NCI-H2107 treated with DMSO at 0.1 percent for 48 hours (cell line): ENCODE results near the gene RNASE12.
"Not testable (repeated sequence)": the region's sequence is repeated elsewhere in the genome, so short reads cannot be mapped to it uniquely, and the experiment has no call there.

ENCODE experiments used
- DNase-seq: peaks from one replicate; lab custom pipeline; 2025; ENCODE audit not compliant: unreplicated experiment; lab: John Stamatoyannopoulos, UW

RNASE12 gene, protein sequence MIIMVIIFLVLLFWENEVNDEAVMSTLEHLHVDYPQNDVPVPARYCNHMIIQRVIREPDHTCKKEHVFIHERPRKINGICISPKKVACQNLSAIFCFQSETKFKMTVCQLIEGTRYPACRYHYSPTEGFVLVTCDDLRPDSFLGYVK

DNA sequence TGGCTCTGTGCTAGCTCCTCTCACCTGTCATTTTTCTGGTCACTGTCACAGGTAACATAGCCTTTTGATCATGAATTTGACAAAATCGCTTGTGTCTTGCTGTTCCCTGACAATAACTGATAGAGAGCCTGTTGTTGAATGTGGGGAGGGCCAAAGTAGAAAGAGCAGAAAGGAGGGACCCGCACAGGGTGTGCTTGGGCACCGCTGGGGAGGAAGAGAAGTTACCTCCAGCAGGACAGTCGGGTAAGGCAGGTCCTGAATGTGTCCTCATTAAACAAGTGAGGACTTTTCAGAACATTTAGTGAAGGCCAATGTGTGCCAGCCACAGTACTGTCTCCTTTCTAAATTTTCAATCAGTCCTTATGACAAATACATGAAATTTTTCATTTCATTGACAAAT is at the start of gene RNASE12:
RNASE12 (minus strand) TSS at position 142 of the 400 bp plus-strand sequence. CDS start 653 bp downstream, outside the sequence.
- no peak for DNase-seq

DNA sequence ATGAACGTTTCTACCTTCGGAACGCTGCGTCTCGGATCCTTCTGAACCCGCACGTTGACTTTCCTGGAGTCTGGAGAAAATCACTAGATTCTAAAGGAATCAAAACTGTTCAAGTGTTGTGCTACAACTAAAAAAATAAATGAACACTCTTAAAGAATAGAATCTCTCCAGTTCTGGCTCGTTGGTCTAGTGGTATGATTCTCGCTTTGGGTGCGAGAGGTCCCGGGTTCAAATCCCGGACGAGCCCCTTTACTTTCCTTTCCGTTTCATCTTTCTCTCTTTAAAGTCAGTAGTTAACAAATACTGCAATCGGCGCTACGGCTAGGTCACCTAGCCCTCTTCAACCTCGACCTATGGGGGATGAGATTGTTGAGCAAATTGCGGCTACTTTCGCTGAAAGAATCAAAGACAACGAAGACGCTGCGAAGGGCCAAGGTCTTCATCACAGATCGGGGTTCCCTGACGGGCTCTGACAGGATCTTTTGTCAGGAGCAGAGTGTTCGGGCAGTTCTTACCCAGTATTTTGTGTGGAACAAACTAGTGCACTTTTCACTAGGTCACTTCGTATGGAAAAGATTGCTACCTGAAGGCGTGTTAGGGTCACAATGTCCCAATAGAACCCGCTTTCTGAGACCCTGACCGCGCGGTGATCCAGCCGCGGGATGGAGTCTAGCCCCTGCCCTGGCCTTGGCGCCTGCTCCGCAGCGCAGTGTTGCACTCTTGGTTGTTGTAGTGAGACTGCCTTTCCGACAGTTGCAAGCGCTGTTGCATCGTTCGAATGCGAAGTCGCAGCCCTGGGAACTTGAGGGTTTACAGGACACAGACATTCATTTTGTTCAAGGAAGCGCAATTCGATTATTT is 41.9 kb upstream of the RNASE12 start:
- no peak for DNase-seq

DNA sequence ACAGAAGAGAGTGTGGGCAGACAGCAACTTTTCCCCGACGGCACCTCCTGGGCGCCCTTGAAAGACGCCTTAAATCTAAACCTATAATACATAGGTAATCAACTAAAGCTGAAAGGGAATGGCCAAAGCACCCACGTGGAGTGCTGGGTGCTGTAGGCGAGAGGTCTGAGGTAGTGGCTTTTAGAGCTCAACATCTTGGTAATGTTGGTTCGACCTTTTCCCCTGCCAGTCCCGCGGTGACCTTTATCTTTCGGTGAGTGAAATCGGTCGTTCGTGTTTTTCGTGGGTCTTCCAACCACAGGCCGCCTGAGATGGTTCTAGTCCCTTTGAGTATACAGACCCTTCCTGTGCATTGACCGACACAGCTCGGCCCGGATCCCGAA is 41.3 kb upstream of the RNASE12 start:
- DNase-seq = no peak

DNA sequence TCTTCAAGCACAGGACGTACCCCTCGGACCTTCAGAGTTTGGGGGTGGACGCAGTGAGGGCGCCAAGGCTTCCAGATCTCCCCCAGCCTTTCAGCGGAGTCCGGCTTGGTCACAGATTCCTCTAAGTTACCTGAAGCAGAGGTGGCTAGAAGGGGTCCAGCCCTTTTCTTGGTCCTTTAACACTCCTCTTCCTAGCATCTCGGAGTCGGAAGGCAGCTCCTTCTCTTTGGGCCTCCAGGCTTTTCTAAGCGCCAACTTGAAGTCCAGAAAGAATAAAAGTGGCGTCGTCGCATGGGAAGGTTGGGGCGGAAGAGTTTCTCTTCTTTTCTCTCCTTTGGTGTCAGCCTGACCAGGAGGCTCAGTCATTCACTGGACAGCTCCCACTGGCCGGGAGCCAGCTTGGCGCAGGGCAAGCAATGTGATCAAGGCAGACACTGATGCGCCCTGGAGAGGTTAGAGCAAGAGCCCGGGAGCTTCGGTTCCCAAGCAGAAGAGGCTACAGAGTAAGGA is 40.8 kb upstream of the RNASE12 start:
- DNase-seq = no peak

DNA sequence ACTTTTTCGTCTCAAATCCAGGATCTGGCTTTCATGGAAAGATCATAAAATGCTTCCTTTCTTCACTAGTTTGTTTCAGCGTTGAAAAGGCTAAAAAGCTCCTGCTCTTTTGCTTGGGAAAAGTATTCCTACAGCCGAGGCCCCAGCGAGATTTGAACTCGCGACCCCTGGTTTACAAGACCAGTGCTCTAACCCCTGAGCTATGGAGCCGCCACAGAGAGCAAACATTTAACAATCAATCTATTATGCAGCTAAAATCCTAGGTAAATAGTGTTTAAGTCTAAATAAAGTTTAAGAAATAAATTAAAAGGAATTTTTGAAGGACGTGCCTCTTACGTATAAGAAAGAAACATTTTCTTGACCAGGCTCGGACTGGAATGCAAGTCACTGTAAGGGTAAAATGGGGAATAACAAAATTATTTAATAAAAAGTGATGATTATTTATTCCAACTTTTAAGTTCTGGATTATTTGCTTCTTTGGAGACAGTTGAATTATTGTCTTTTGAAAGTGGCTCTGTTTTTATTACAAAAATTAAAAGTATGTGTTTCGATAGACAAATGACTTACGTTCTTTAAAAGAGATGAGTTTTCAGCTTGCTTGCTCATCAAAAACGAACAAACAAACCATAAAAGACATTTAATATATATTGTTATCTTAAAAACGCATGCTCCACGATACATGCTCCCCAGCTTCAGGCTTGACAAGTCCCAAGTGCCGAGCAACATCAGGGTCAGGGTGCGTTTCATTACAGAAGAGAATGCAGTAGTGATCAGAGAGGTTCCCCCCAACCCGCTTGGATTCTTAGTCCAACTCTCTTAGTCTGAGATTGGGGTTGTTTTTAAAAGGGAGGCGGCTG is 40.1 kb upstream of the RNASE12 start:
- peak; percentile 30 for DNase-seq

DNA sequence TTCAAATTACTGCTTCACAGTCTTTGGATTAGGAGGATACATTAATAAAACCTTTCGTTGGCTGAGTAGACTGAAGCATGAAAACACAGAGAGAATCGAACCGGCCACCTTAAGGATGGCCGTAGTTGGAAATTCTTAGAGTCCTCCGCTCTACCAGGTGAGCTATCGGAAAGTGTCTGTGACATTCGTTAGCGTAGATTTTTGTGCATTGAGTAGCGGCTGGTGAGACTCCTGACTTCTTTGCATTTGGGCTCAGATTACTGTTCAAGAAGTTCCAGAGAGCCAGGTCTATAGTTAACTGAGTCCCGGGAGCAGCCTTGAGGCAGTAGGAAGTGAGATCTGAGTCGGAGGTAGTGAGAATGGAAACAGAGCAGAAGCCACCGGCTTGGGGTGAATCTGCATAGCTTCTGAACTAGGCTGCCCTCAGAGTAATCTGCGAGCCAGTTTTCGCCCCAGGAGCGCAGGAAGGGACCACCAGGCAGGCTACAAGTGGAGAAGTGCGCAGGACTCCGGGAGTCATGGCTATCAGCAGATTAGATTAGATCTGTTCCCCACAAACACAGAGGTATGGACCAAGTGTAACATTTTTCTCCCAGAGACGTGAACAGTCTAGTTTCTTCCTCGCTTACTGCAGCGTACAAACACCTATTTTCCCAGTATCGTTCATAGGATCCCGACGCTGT is 39.3 kb upstream of the RNASE12 start:
- no peak for DNase-seq

DNA sequence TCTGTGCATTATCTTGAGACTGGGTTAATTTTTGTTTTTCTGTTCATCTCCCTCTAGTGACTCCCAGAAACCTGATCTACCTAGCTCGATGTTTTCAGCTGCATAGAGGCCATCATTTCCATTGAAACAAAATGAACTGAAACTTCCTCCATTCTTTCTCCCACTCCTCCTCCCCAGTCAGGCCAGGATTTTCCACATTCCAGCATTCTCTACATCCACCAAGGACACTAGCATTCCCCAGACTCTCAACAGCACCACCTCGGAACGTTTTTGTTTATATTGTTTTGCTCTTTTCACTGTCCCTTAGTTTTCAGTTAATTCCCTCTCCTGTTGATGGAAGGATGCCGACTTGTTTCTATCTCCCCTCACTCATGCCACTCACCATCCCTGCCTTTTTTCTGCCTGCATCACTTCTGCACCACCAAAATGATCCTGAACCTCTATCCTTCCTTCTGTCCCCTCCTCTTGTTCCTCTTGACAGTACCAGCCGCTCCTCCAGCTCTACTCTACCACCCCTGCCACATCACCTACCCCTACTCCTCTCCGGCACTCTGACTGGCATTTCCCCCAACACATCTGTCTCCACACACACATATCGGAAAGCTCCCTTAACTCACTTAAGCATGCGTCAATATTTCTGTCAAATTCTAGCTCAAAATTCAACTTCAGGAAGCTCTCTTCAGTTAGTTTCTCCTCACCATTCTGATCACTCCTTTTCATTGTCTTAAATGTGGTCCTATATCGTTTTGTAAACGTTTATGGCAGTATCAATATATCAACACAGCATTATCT is 37.1 kb upstream of the RNASE12 start:
- DNase-seq = no peak

DNA sequence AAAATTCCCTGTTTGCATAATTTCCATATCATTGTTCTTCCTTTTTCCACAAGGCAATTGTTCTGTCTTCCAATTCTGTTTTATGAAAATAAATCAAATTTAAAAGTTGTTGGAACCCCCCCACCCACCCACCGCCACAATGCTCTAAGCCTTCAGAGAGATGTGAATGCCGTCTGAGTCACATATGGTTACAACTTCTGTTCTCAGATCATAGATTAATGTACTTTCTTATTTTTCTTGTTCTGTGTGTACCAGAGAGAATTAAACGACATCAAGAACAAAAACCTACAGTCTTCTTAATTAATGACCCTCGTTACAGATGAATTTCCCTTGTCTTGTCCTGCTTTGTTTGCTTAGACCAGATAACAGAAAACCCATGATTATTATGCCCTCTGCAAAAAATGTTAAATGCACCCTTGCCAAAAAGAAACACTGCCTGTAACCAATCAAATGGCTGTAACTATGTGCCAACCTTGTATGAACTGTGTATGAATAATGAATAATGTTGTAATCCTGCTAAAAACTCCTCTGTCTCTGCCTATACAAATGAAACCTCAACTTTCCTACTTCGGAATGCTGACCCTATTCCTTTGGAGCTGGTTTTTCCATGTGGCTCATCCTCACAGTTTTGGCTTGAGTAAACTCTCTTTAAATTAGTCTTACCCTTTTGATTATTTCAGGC is 36.3 kb upstream of the RNASE12 start:
- DNase-seq = no peak

DNA sequence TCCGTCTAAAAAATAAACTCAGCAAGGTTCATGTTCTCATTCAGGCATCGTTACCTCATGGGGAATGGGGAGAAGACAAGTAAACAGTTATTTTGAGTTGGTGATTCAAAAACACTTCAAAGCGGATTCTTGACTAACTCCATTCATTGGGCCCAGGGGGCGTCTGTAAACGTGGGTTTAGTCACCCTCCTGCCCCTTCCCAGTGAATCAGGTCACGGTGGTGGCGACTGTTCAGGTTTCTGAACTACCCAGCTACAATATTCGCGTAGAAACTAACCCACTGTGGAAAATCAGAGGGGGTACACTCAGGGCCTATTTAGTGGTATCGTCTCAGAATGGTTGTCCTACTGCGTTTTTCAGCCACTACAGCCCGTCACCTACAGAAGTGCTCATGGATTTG is 35.1 kb upstream of the RNASE12 start:
- DNase-seq = no peak

DNA sequence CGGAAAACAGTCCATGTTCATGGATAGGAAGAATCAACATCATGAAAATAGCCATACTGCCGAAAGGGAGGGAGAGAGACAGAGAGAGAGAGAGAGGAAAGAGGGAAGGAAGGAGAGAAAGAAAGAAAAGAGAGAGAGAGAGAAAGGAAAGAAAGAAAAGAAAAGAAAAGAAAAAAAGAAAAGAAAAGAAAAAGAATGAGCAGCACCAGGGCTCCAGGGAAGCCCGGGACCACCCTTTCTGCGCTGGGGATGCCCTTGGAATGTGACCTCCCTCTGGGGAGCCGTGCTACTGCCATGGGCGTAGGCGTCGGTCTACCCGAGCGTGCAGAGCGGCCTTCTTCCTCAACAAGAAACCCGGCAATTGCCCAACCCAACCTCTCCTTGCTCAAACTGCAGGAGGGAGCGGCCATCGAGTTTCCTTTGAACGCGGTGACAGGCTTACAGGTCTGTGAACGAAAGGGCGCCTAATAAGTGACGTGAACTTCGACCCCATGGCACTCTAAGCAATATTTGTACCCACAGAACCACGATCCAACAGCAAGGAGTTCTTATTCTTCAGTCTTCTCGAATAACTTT is 33.4 kb upstream of the RNASE12 start:
- DNase-seq = no peak

DNA sequence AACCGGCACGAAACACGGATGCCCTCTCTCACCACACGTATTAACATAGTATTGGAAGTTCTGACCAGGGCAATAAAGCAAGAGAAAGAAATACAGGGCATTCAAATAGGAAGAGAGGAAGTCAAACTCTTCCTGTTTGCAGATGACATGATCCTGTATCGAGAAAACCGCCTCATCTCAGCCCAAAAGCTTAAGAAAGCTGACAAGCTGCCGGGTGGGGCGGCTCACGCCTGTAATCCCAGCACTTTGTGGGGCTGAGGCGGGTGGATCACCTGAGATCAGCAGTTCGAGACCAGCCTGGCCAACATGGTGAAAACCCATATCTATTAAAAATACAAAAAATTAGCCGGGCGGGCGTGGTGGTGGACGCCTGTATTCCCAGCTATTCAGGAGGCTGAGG is 32.6 kb upstream of the RNASE12 start:
- DNase-seq = no peak

DNA sequence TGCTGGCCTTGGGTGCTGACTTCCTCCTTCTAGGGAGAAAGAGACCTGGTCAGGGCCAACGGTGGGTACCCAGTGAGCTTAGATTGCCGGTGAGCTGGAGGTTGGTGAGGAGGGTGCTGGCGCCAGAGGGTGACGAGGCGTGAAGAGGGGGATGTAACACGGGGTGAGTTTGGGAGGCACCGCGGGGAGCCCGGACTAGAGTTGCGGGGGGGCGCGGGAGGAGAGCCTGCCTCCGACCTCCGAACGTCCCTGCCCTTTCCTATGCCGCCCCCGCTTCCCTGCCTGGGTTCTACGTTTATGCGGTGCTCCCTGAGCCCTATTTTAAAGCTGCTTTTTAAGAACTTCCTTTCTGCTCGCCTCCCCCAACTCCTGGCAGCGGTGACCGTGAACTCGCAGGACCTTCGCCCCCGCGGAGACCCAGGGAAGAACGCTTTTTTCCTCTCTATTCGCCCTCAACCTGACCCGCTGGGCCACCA is 31.7 kb upstream of the RNASE12 start:
- DNase-seq = no peak

DNA sequence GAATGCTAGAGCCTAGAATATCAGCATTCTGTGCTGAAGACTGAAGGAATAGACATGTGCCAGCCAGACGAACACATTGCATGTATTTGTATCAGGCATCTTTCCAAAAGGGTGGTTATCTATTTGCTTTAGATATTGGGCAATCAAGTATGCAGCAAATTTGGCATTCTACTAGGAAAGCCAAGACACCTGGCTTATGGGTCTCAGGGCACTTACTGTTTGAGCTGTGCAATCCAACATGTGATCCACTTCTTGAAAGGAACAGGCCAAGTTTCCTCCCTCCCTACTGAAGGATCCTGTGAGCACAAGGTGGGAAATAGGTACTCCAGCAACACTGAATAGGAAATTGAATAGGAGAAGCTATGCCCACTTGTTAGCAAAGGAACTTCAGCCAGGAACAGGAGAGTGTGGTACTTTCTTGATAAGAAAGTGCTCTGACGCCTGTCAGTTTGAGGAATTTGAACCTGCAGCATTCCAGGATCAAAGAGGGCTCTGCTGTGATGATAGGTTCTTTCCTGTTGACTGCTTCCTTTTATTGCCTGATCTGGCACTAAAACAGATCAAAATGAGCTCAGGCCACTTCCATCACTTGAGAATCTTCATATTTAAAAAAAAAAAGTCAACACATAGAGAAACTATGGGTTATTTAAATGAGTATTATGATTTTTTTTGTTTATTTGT is 29.8 kb upstream of the RNASE12 start:
- DNase-seq = no peak

DNA sequence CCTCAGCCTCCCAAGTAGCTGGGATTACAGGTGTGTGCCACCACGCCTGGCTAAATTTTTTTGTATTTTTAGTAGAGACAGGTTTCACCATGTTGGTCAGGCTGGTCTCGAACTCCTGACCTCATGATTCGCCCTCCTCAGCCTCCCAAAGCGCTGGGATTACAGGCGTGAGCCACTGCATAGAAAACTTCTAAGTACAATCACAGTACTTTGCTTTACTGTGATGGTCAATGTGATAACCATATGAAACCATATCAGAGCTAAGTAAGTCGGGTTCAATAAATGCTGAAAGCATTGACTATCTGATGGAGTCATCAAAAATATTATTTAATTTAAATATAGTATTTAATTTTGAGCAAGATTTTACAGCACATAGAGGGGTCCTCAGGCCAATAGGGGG is 28.5 kb upstream of the RNASE12 start:
- not testable (repeated sequence) for DNase-seq

DNA sequence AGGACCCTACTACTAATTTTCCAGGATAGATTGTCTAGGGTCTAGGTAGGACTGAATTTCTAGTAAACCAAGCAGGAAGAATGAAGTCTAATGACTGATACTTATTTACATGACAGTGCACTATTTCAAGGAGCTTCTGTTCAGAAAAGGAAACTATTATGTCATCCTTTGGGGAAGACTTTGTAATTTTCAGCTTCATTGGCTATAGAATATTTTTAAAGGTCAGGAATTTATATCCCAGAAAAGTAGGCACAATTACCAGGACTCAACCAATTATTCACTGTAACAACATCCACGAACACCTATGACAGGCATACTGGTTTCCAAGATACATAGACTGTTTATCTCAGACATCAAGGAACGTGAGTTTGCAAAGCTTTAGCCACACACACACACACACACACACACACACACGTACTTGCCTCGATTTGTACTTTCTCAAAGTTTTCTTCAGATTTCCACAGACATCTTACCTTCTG is 27.1 kb upstream of the RNASE12 start:
- DNase-seq = no peak

DNA sequence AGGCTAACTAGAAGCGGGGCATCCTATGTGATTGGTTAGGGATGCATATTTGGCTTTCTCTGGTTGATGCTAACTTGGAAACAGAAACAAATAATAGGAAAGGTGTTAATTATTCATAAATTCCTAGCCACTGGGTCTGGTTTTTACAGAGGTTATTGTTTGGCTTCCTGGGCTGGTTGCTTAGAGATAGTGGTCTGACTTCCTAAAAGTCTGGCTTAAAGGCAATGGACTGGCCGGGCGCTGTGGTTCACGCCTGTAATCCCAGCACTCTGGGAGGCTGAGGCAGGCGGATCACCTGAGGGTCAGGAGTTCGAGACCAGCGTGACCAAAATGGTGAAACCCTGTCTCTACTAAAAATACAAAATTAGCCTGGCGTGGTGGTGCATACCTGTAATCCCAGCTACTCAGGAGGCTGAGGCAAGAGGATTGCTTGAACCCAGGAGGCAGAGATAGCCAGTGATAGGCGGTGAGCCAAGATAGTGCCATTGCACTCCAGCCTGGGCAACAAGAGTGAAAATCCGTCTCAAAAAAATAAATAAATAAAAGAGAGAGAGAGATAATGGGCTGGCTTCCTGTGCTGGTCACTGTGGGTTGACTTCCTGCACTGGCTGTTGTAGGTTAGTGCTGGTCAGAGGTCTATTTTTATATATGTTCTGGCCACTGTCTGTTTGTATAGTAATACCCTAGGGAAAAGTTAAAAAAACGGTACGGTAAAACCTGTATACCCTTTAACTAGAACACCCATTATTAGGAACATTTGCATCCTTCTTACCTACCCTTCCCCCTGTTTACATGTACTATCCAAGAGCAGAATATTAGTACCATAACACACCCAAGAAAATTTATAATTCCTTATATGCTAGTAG is 26.2 kb upstream of the RNASE12 start:
- DNase-seq = no peak

DNA sequence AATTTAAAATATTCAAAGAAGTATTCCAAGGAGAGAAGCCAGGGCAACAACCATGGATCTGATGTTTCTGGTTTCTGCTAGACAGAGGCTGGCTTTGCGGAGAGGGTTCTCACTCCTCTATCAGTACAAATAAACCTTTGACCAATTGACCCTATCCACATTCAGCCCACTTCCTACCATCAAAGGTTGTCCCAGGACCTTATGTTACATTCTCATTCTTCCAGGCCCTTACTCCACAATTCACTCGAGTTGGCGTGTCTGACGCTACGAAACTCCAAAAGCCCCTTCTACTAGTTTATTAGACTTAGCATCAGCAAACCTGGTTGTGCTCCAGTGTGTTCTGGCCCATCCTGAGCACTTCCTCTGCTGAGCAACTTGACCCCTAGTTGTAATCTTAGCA is 24.8 kb upstream of the RNASE12 start:
- DNase-seq = no peak
